ENCODE data around the gene BMI1.

GRCh38 chr10:22309180-22310000 is 11.5 kb upstream of the BMI1 start:
- no peak for TF ChIP-seq CTCF (IDR thresholded peaks at IDR 0.05)
- no peak for TF ChIP-seq ZFX (IDR thresholded peaks at IDR 0.05; ENCODE audit: borderline replicate concordance)
